HEK293 (cell line): ENCODE results near the gene FOXN3.

Experiments
- GFI1B ChIP-seq: fragments of 450-650 bp; formaldehyde crosslinking; IDR thresholded peaks from 2 replicates; pipeline ENCODE4 v1.5.1; 2016; ENCODE audit warnings: missing biosample characterization, missing genetic modification characterization
- GLIS1 ChIP-seq: fragments of 450-650 bp; formaldehyde crosslinking; IDR thresholded peaks from 2 replicates; pipeline ENCODE4 v1.5.1; 2016; ENCODE audit warnings: missing biosample characterization, missing genetic modification characterization
- ZBTB7A ChIP-seq: fragments of 450-650 bp; formaldehyde crosslinking; IDR thresholded peaks from 2 replicates; pipeline ENCODE4 v1.5.1; 2016; ENCODE audit warnings: low read depth, missing biosample characterization, missing genetic modification characterization
- ZNF324 ChIP-seq: fragments of 450-650 bp; formaldehyde crosslinking; IDR thresholded peaks from 2 replicates; pipeline ENCODE4 v1.5.1; 2016; ENCODE audit warnings: missing biosample characterization, missing genetic modification characterization
- ZXDB ChIP-seq: fragments of 450-650 bp; formaldehyde crosslinking; IDR thresholded peaks from 2 replicates; pipeline ENCODE4 v1.5.1; 2016; ENCODE audit warnings: missing biosample characterization, missing genetic modification characterization
- TF ChIP-seq, protein P1 (sequence below): fragments of 450-650 bp; formaldehyde crosslinking; IDR thresholded peaks from 2 replicates; pipeline ENCODE4 v1.5.1; 2016; ENCODE audit warnings: missing biosample characterization, missing genetic modification characterization

DNA sequence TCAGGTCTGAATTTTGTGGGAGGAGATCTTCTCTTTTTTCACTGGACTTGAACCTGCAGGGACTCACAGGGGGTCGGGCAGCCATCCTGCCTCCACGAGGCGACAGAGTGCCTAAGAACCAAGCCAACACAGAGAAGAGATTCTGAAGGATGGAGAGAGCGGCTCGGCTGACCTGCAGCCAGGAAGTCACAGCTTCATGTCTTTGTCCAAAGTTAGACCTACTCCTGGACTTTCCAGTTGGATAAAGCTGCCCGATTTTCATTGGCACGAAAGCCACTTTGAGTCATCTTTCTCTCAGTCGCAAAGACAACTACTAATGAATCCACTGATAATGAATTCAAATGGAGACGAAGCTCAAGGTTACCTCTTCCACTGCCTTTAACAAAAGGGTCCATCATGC lies 106.8 kb downstream of the FOXN3 start:
- TF ChIP-seq ZBTB7A (tag by site-specific recombination) (no peak), GLIS1 (tag by site-specific recombination) (no peak), ZNF324 (tag by site-specific recombination) (no peak), GFI1B (no peak), ZXDB (tag by site-specific recombination) (no peak)
- TF ChIP-seq, protein P1, sequence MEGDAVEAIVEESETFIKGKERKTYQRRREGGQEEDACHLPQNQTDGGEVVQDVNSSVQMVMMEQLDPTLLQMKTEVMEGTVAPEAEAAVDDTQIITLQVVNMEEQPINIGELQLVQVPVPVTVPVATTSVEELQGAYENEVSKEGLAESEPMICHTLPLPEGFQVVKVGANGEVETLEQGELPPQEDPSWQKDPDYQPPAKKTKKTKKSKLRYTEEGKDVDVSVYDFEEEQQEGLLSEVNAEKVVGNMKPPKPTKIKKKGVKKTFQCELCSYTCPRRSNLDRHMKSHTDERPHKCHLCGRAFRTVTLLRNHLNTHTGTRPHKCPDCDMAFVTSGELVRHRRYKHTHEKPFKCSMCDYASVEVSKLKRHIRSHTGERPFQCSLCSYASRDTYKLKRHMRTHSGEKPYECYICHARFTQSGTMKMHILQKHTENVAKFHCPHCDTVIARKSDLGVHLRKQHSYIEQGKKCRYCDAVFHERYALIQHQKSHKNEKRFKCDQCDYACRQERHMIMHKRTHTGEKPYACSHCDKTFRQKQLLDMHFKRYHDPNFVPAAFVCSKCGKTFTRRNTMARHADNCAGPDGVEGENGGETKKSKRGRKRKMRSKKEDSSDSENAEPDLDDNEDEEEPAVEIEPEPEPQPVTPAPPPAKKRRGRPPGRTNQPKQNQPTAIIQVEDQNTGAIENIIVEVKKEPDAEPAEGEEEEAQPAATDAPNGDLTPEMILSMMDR (tag by site-specific recombination) = no peak
